ENCODE measurements around the gene ATF7IP2.
"Not testable (repeated sequence)": the region's sequence is repeated elsewhere in the genome, so short reads cannot be mapped to it uniquely, and the experiment has no call there.

ATF7IP2 gene

GRCh38 chr16:10447289-10447688, 61.4 kb downstream of the ATF7IP2 start:
- 96% methylated on average over 9 of the region's 9 CpGs for WGBS, 2 experiments
- Histone ChIP-seq H3K9me3 (ENCODE audit: control insufficient read depth, low read length) (peaks cover 2% of the 10 kb centered on the region), H3K4me3 (ENCODE audit: insufficient read depth, low read depth, low read length) (no peak overlapping the region)

GRCh38 chr16:10452208-10453158, 66.6 kb downstream of the ATF7IP2 start:
- not testable (repeated sequence) for H3K27me3 ChIP-seq (ENCODE audit: control insufficient read depth, insufficient read depth, low read length, poor library complexity, severe bottlenecking); H3K4me1 ChIP-seq (ENCODE audit: control insufficient read depth, insufficient read depth, low read length); H3K4me3 ChIP-seq (ENCODE audit: insufficient read depth, low read depth, low read length); H3K9me3 ChIP-seq (ENCODE audit: control insufficient read depth, low read length); H3K36me3 ChIP-seq (ENCODE audit: control insufficient read depth, insufficient read depth, low read length); H3K27ac ChIP-seq (ENCODE audit: insufficient read depth, low read depth, low read length, poor library complexity, severe bottlenecking)
- 91 to 93% methylated on average over 13 of the region's 13 CpGs for WGBS, 2 experiments

More at GRCh38 chr16:10447289-10447688, 61.4 kb downstream of the ATF7IP2 start:
- H3K36me3 ChIP-seq (ENCODE audit: control insufficient read depth, insufficient read depth, low read length): peaks cover 42% of the 10 kb centered on the region
- H3K27me3 ChIP-seq (ENCODE audit: control insufficient read depth, insufficient read depth, low read length, poor library complexity, severe bottlenecking): no peaks in the 10 kb centered on the region
- H3K4me1 ChIP-seq (ENCODE audit: control insufficient read depth, insufficient read depth, low read length): no peaks in the 10 kb centered on the region
- H3K27ac ChIP-seq (ENCODE audit: insufficient read depth, low read depth, low read length, poor library complexity, severe bottlenecking): no peak overlapping the region

GRCh38 chr16:10453159-10453510, 67.3 kb downstream of the ATF7IP2 start:
- H3K9me3 ChIP-seq (ENCODE audit: control insufficient read depth, low read length): no peaks in the 10 kb centered on the region
- H3K36me3 ChIP-seq (ENCODE audit: control insufficient read depth, insufficient read depth, low read length): no peaks in the 10 kb centered on the region
- no peak overlapping the region for H3K27ac ChIP-seq (ENCODE audit: insufficient read depth, low read depth, low read length, poor library complexity, severe bottlenecking)
- H3K4me3 ChIP-seq (ENCODE audit: insufficient read depth, low read depth, low read length): no peak overlapping the region
- 94 to 96% methylated on average over 6 of the region's 6 CpGs for WGBS, 2 experiments
- H3K27me3 ChIP-seq (ENCODE audit: control insufficient read depth, insufficient read depth, low read length, poor library complexity, severe bottlenecking): no peaks in the 10 kb centered on the region
- H3K4me1 ChIP-seq (ENCODE audit: control insufficient read depth, insufficient read depth, low read length): no peaks in the 10 kb centered on the region

- Histone ChIP-seq H3K9me3 (ENCODE audit: control insufficient read depth, low read length) (no peaks in the 10 kb centered on the region), H3K36me3 (ENCODE audit: control insufficient read depth, insufficient read depth, low read length) (no peaks in the 10 kb centered on the region), H3K27me3 (ENCODE audit: control insufficient read depth, insufficient read depth, low read length, poor library complexity, severe bottlenecking) (no peaks in the 10 kb centered on the region), H3K4me3 (ENCODE audit: insufficient read depth, low read depth, low read length) (no peak overlapping the region), H3K27ac (ENCODE audit: insufficient read depth, low read depth, low read length, poor library complexity, severe bottlenecking) (no peak overlapping the region), H3K4me1 (ENCODE audit: control insufficient read depth, insufficient read depth, low read length) (no peaks in the 10 kb centered on the region)
- 83 to 100% methylated on average over 1 of the region's 2 CpGs for WGBS, 2 experiments
Measured at GRCh38 chr16:10465821-10466220, 80.0 kb downstream of the ATF7IP2 start.

GRCh38 chr16:10466313-10466712, 80.5 kb downstream of the ATF7IP2 start:
- no peaks in the 10 kb centered on the region for H3K9me3 ChIP-seq (ENCODE audit: control insufficient read depth, low read length)
- H3K36me3 ChIP-seq (ENCODE audit: control insufficient read depth, insufficient read depth, low read length): no peaks in the 10 kb centered on the region
- H3K4me1 ChIP-seq (ENCODE audit: control insufficient read depth, insufficient read depth, low read length): no peaks in the 10 kb centered on the region
- WGBS, 2 experiments: 92 to 97% methylated on average over 1 to 2 of the region's 2 CpGs
- no peak overlapping the region for H3K4me3 ChIP-seq (ENCODE audit: insufficient read depth, low read depth, low read length)
- H3K27me3 ChIP-seq (ENCODE audit: control insufficient read depth, insufficient read depth, low read length, poor library complexity, severe bottlenecking): no peaks in the 10 kb centered on the region
- H3K27ac ChIP-seq (ENCODE audit: insufficient read depth, low read depth, low read length, poor library complexity, severe bottlenecking): no peak overlapping the region

GRCh38 chr16:10466861-10467260, 81.0 kb downstream of the ATF7IP2 start:
- Histone ChIP-seq H3K27me3 (ENCODE audit: control insufficient read depth, insufficient read depth, low read length, poor library complexity, severe bottlenecking) (no peaks in the 10 kb centered on the region), H3K4me1 (ENCODE audit: control insufficient read depth, insufficient read depth, low read length) (no peaks in the 10 kb centered on the region), H3K36me3 (ENCODE audit: control insufficient read depth, insufficient read depth, low read length) (no peaks in the 10 kb centered on the region), H3K9me3 (ENCODE audit: control insufficient read depth, low read length) (no peaks in the 10 kb centered on the region), H3K27ac (ENCODE audit: insufficient read depth, low read depth, low read length, poor library complexity, severe bottlenecking) (no peak overlapping the region), H3K4me3 (ENCODE audit: insufficient read depth, low read depth, low read length) (no peak overlapping the region)

GRCh38 chr16:10476636-10477035, 90.8 kb downstream of the ATF7IP2 start:
- not testable (repeated sequence) for H3K27ac ChIP-seq (ENCODE audit: insufficient read depth, low read depth, low read length, poor library complexity, severe bottlenecking); H3K9me3 ChIP-seq (ENCODE audit: control insufficient read depth, low read length); H3K4me3 ChIP-seq (ENCODE audit: insufficient read depth, low read depth, low read length); H3K27me3 ChIP-seq (ENCODE audit: control insufficient read depth, insufficient read depth, low read length, poor library complexity, severe bottlenecking); H3K36me3 ChIP-seq (ENCODE audit: control insufficient read depth, insufficient read depth, low read length); H3K4me1 ChIP-seq (ENCODE audit: control insufficient read depth, insufficient read depth, low read length)
- WGBS, 2 experiments: 91 to 100% methylated on average over 1 of the region's 1 CpG

GRCh38 chr16:10480151-10480550, 94.3 kb downstream of the ATF7IP2 start:
- 86 to 90% methylated on average over 2 of the region's 2 CpGs for WGBS, 2 experiments
- Histone ChIP-seq H3K4me3 (ENCODE audit: insufficient read depth, low read depth, low read length) (no peak overlapping the region), H3K27ac (ENCODE audit: insufficient read depth, low read depth, low read length, poor library complexity, severe bottlenecking) (no peak overlapping the region)

GRCh38 chr16:10485159-10485558, 99.3 kb downstream of the ATF7IP2 start:
- no peaks in the 10 kb centered on the region for H3K9me3 ChIP-seq (ENCODE audit: control insufficient read depth, low read length)
- WGBS, 2 experiments: 93% methylated on average over 4 of the region's 4 CpGs
- no peaks in the 10 kb centered on the region for H3K27me3 ChIP-seq (ENCODE audit: control insufficient read depth, insufficient read depth, low read length, poor library complexity, severe bottlenecking)
- H3K27ac ChIP-seq (ENCODE audit: insufficient read depth, low read depth, low read length, poor library complexity, severe bottlenecking): no peak overlapping the region
- H3K4me3 ChIP-seq (ENCODE audit: insufficient read depth, low read depth, low read length): no peak overlapping the region
- no peaks in the 10 kb centered on the region for H3K4me1 ChIP-seq (ENCODE audit: control insufficient read depth, insufficient read depth, low read length)
- no peaks in the 10 kb centered on the region for H3K36me3 ChIP-seq (ENCODE audit: control insufficient read depth, insufficient read depth, low read length)

More at GRCh38 chr16:10480151-10480550, 94.3 kb downstream of the ATF7IP2 start:
- no peaks in the 10 kb centered on the region for H3K4me1 ChIP-seq (ENCODE audit: control insufficient read depth, insufficient read depth, low read length)
- peaks cover 5% of the 10 kb centered on the region for H3K36me3 ChIP-seq (ENCODE audit: control insufficient read depth, insufficient read depth, low read length)
- no peaks in the 10 kb centered on the region for H3K9me3 ChIP-seq (ENCODE audit: control insufficient read depth, low read length)
- no peaks in the 10 kb centered on the region for H3K27me3 ChIP-seq (ENCODE audit: control insufficient read depth, insufficient read depth, low read length, poor library complexity, severe bottlenecking)

- no peaks in the 10 kb centered on the region for H3K36me3 ChIP-seq (ENCODE audit: control insufficient read depth, insufficient read depth, low read length)
- H3K9me3 ChIP-seq (ENCODE audit: control insufficient read depth, low read length): no peaks in the 10 kb centered on the region
- no peaks in the 10 kb centered on the region for H3K4me1 ChIP-seq (ENCODE audit: control insufficient read depth, insufficient read depth, low read length)
- no peaks in the 10 kb centered on the region for H3K27me3 ChIP-seq (ENCODE audit: control insufficient read depth, insufficient read depth, low read length, poor library complexity, severe bottlenecking)
- no peak overlapping the region for H3K27ac ChIP-seq (ENCODE audit: insufficient read depth, low read depth, low read length, poor library complexity, severe bottlenecking)
- H3K4me3 ChIP-seq (ENCODE audit: insufficient read depth, low read depth, low read length): no peak overlapping the region
- 94 to 95% methylated on average over 12 of the region's 12 CpGs for WGBS, 2 experiments
Measured at GRCh38 chr16:10485698-10486382, 100.0 kb downstream of the ATF7IP2 start.

Measured in ectodermal cell (in vitro differentiated cells).